Stimulated activated CD4-positive, alpha-beta T cell treated with anti-CD3 and anti-CD28 coated beads, Interleukin-1b, Interleukin-23, amount 100 ng/mL, for 1 hour (primary cell): Measurements from ENCODE around the gene TUFT1.
"Not testable (repeated sequence)": the region's sequence is repeated elsewhere in the genome, so short reads cannot be mapped to it uniquely, and the experiment has no call there.

Experiments used
- DNase-seq, 2 donors: peaks; one replicate each; pipeline ENCODE4 v3.0.0-alpha.2; 2020; ENCODE audit warnings: low read depth in 2 of 2

The TUFT1 gene

GRCh38 chr1:151512326-151512725 is 27.8 kb upstream of the TUFT1 start:
- DNase-seq: no peak

- DNase-seq: no peak
Observed at GRCh38 chr1:151512801-151513625, 27.1 kb upstream of the TUFT1 start.

- no peak for DNase-seq
Observed at GRCh38 chr1:151513626-151514121, 26.4 kb upstream of the TUFT1 start.

GRCh38 chr1:151514366-151514765 is 25.7 kb upstream of the TUFT1 start:
- no peak for DNase-seq

GRCh38 chr1:151515265-151515664 is 24.8 kb upstream of the TUFT1 start:
- no peak for DNase-seq

GRCh38 chr1:151516031-151516511 is 24.0 kb upstream of the TUFT1 start:
- DNase-seq: no peak

- no peak for DNase-seq
Observed at GRCh38 chr1:151518431-151518830, 21.7 kb upstream of the TUFT1 start.

- DNase-seq: no peak
Observed at GRCh38 chr1:151518936-151519335, 21.2 kb upstream of the TUFT1 start.

- no peak for DNase-seq
Observed at GRCh38 chr1:151519667-151520066, 20.4 kb upstream of the TUFT1 start.

- no peak for DNase-seq
Observed at GRCh38 chr1:151520359-151520758, 19.8 kb upstream of the TUFT1 start.

GRCh38 chr1:151522427-151522826 is 17.7 kb upstream of the TUFT1 start:
- DNase-seq: not testable (repeated sequence)

GRCh38 chr1:151523326-151523725 is 16.8 kb upstream of the TUFT1 start:
- no peak for DNase-seq

- no peak for DNase-seq
Observed at GRCh38 chr1:151524736-151525135, 15.4 kb upstream of the TUFT1 start.

- DNase-seq: no peak
Observed at GRCh38 chr1:151526735-151527525, 13.2 kb upstream of the TUFT1 start.

GRCh38 chr1:151529211-151529702 is 10.9 kb upstream of the TUFT1 start:
- no peak for DNase-seq

GRCh38 chr1:151529781-151530180 is 10.3 kb upstream of the TUFT1 start:
- DNase-seq: no peak

GRCh38 chr1:151530461-151530860 is 9.6 kb upstream of the TUFT1 start:
- no peak for DNase-seq

GRCh38 chr1:151533870-151534269 is 6.2 kb upstream of the TUFT1 start:
- no peak for DNase-seq

GRCh38 chr1:151534662-151535278 is 5.3 kb upstream of the TUFT1 start:
- peak; percentile 42 to 71 for DNase-seq

GRCh38 chr1:151535326-151536271 is 4.5 kb upstream of the TUFT1 start:
- no peak for DNase-seq

- DNase-seq: no peak
Observed at GRCh38 chr1:151536499-151536898, 3.6 kb upstream of the TUFT1 start.
